ENCODE measurements around the gene GTPBP8.

Gene GTPBP8

DNA sequence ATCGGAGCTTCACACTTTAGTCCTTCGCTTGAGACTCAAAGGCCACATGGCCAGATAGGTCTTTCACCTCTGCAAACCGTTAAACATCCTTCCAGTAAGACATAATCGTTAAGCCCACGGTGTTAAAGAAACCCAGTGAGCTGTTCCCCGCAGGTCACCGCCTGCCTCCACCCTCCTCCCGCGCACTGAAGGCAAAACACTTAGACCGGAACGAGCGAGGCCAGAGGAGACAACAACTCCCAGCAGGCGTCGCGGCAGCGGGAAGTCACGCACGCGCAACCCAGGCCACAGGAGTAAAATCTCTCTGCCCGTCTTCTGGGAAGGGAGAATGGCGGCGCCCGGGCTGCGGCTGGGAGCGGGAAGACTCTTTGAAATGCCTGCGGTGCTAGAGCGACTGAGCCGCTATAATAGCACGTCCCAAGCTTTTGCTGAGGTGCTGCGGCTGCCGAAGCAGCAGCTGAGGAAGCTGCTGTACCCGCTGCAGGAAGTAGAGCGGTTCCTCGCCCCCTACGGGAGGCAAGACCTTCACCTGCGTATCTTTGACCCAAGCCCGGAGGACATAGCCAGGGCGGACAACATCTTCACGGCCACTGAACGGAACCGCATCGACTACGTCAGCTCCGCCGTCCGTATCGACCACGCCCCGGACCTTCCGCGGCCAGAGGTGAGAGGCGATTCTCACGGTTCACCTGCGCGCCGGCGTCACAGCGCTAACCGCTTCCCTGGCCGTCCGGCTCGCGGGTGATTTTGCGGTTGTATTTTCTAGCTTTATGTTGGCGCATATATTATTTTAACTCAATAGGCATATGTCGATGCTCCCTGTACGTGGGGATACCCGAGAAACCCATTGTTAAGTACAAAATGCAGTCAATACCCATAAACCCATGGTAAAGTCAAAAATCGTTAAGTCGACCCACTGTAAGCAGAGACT is at the start of gene GTPBP8:
Gene GTPBP8 (plus strand): TSS at position 313 of the 931 bp plus-strand sequence. CDS start 16 bp downstream, at position 329.
- peak; percentile 94 for DNase-seq

GRCh38 chr3:112948346-112948838 is 42.4 kb upstream of the GTPBP8 start:
- DNase-seq, result no peak

DNA sequence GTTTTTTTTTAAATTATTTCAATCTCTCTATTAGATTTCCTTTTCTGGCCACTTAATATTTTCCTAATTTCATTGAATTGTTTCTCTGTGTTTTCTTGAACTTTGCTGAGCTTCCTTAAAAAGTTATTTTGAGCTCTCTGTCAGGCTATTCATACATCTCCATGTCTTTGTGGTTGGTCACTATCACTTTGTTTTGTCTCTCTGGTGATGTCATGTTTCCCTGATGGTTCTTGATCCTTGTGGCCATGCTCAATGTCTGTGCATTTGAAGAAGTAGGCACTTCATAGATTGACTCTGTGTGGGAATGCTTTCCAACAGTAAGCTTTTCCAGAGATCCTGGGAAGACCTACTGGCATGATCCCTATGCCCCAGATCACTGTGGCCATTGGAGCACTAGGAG is 34.4 kb upstream of the GTPBP8 start:
- no peak for DNase-seq

GRCh38 chr3:112958811-112959560 is 31.8 kb upstream of the GTPBP8 start:
- DNase-seq, result peak; percentile 79

GRCh38 chr3:112963683-112964082 is 27.1 kb upstream of the GTPBP8 start:
- no peak for DNase-seq

DNA sequence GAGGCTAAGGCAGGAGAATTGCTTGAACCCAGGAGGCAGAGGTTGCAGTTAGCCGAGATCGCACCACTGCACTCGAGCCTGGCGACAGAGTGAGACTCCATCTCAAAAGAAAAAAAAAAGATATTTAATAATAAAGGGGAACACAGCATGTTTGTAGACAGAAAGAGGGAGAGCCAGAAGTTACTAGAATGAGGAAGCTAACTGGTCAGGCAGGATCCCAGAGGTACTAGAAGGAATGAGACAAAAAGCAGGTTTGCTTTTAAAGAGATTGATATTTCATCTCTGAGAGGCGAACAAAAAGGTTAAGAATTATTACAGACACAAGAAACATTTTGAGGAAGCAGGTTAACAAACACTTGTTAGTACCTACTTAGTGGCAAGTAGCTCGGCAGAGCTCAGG is 25.1 kb upstream of the GTPBP8 start:
- no peak for DNase-seq

DNA sequence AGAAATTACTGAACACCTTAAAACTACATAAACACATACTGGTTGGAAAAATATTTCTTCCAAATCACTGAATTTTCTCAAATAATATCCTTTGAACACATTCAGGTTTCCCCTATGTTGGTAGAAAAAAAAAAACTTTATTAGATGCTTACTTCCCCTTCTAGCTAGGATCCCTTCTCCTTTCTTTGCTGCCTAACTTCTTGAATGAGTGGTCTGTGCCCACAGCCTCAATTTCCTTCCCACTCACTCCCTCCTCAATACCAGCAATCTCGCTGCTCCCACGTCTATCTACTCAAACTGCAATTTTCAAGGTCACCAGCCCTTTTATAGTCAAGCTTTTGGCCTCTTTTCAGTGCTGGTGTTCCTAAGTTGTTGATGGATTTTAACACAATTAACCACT is 24.2 kb upstream of the GTPBP8 start:
- DNase-seq, result no peak

DNA sequence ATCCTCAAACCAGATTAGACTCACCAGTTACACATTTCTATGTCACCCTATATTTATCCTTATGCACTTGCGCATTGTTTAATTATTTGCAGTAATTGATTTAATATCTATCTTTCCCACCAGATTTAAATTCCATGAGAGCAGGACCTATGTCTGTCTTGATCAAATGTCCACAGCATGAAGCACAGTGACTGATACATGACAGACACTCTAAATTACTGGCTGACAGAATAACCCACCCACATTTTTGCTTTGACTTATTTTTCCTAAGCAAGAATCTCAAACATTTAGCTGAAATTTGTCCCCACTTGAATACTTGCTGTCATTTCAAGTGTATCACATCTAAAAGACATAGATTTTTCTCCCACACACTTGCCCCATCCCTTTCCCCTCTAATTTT is 23.4 kb upstream of the GTPBP8 start:
- no peak for DNase-seq

- DNase-seq, result no peak
These were observed 23.0 kb upstream of the GTPBP8 start for GRCh38 chr3:112967828-112968227.

- DNase-seq, result no peak
These were observed 18.6 kb upstream of the GTPBP8 start for GRCh38 chr3:112972158-112972557.

DNA sequence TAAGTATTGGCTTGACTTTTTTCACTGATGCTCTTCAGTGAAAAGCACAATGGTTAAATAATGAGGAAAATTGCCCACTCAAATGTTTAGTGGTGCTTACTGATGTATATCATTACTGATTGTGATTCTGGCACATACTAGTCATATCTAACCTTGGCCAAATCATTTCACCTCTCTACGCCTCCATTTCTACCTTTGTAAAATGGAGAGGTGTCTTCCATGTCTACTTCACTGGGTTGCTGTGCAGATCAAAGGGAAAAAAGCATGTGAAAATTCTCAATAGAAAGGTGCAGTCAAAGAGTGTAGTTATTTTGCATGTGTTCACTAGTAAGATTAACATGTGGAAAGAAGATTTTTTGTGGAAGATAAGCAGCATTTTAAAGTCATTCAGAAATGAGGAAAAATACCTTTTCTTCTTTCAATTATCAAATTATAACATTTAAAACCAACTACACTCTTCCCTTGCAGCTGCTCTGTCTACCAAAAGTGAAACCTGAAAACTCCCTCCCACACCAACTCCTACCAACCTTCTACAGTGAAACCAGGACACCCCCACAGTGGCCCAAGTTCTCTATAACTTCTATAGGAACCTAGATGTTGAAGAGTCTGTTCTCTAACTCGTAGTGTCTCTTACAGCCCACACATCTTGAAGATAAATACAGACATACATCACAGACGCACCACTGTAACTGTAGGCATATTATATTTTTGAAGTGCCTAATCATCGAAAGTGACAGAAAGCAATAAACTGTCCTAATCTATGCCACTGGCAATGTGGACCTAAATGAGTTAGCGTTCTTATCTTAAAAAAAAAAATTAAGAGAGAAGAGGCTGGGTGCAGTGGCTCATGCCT is 17.2 kb upstream of the GTPBP8 start:
- no peak for DNase-seq

DNA sequence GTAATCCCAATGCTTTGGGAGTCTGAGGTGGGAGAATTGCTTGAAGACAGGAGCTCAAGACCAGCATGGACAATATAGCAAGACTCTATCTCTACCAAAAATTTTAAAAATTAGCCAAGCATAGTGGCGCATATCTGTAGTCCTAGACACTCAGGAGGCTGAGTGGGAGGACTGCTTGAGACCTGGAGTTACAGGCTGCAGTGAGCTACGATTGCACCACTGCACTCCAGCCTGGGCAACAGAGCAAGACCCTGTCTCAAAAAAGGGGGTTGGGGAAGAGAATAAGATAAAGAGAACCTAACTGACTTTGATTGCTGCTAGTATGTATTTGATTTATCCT is 16.6 kb upstream of the GTPBP8 start:
- DNase-seq, result no peak

- DNase-seq, result no peak
These were observed 15.9 kb upstream of the GTPBP8 start, which contains the start of gene CD200R1 for GRCh38 chr3:112974894-112975293. CD200R1 (minus strand) TSS chr3:112975103; CDS start chr3:112974857, 246 bp downstream.

- DNase-seq, result no peak
These were observed 14.8 kb upstream of the GTPBP8 start for GRCh38 chr3:112976001-112976400.

GRCh38 chr3:112976953-112977352 is 13.8 kb upstream of the GTPBP8 start:
- DNase-seq, result no peak

GRCh38 chr3:112979244-112979832 is 11.4 kb upstream of the GTPBP8 start:
- DNase-seq, result peak; percentile 59

DNA sequence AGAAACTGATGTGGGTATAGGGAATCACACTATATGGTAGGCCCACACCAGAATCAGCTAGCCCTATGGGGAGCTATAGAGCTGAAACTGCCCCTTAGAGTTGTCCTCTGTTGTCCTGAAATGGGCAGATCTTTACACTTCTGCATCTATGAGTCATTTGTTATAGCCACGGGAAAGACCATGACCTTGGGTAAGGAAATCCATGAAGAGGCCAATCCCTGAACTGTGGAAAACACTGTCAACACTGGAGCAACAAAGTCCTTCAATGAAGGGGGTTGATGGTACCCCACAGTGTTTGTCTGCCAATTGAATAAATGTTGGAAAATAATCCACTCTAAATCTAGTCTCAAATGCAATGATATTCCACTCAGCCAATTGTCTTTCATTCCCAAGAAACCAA is 10.7 kb upstream of the GTPBP8 start:
- DNase-seq, result no peak

- no peak for DNase-seq
These were observed 8.1 kb upstream of the GTPBP8 start for GRCh38 chr3:112982710-112983109.

DNA sequence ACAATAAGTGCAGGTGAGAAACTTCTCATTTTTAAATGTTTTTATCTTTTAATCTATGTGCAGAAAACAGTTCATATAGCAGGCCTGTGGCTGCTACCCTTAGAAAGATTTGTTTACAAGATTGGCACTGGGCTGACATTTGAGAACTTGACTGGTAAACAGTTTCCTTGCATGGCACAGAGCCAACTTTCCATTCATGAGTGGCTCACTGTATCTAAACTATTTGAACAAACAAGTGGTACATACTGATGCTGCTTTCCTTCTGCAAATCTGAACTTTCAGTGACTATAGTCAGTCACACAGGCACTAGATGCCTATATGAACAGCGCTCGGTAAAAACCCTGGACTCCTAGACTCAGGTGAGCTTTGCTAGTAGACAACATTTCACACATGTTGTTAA is 6.3 kb upstream of the GTPBP8 start:
- no peak for DNase-seq

- no peak for DNase-seq
These were observed 3.0 kb upstream of the GTPBP8 start for GRCh38 chr3:112987710-112988334.

DNA sequence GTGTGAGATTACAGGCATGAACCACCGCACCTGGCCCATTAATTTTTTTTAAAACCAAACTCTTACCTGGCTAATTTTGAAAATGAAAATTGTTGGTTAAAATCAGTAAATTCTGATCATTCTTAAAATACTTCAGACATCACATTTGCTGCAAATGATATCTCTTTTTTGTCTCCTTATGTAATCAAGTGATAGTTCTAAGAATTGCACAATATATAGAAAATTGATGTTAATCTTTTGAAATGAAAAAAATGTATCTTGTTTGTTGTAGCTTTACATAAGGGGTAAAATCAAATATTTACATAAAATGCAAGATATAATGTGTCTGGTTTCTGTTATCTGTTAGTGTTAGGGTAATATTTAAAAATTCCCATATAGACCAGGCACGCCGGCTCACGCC is 5.0 kb downstream of the GTPBP8 start:
- DNase-seq, result no peak

DNA sequence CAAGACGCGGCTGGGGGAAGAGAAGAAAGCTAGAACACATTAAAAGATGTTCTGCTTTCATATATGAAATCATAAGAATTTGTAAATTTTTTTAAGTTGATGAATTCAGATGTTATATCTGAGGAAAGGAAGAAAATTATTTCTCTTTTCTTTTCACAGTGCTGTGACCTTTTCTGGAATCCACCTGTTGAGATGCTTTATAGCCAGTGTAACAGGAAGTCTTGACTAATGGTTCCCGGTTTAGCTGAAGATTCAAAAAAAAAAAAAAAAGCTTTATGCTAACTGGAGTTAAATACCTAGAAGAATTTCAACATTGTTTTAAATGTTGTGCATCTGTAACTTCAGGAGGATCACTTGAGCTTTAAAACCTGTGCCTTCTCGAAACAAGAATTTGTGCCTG is 9.9 kb downstream of the GTPBP8 start:
- no peak for DNase-seq

Data from hematopoietic multipotent progenitor cell treated with erythropoietin and hydrocortisone succinate and interleukin-3 and kit ligand, for 8 days (in vitro differentiated cells).